AG04449 (cell line): Measurements from ENCODE around the gene PARD3B.

Experiments used
- CTCF ChIA-PET: fragments of 350-600 bp; formaldehyde crosslinking; extraction: SDS; loops from one replicate; lab custom pipeline; 2021; ENCODE audit warnings: antibody characterized with exemption; lab: Yijun Ruan, JAX
- POLR2A ChIA-PET: fragments of 400-600, 350-600 bp; formaldehyde crosslinking; extraction: SDS; loops from one replicate; lab custom pipeline; 2020; ENCODE audit warnings: antibody characterized with exemption, inconsistent platforms; lab: Yijun Ruan, JAX
- DNase-seq: peaks from one replicate; pipeline ENCODE4 v3.0.0-alpha.2; 2010; ENCODE audit warnings: low read depth, low spot score
- H3K4me3 ChIP-seq: 2 replicates; pipeline ENCODE4 v1.5.1; 2011; ENCODE audit warnings: low read depth, mild to moderate bottlenecking, control low read depth, low read length
- TF ChIP-seq, protein P1 (sequence below): IDR thresholded peaks from one replicate; pipeline ENCODE4 v1.5.1; 2011; ENCODE audit warnings: mild to moderate bottlenecking, moderate library complexity, low read length, control low read depth, inconsistent platforms; ENCODE audit not compliant: insufficient read depth; ENCODE audit errors: missing control alignments

Gene PARD3B

DNA sequence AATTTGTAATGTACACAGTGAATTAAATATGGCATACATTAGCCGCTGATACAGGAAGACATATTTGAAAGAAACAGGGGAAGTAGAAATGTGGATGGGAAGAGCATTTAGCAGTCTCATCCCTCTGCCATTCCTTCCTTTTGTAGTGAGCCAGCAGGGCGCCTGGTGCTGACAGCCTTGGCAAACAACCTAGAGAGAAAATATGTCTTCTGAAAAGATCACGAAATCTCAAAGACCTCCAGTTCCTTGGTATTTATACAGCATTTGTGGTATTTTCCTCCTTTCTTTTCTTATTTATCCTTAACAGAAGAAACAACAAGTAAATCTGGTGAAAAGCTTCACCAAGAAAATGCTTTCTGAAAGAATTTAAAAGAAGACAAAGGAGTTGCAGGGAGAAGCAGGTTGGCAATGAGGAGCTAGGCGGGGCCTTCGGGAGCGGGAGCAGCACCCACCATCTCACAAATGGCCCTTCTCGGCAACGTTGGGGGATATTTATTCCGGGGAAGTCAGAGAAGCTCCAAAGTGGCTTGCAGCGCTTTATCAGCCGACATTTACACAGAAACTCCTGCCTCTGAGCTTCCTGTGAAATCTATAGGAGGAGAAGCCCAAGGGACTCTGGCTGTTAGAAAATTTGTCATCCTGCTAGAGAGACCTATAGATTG lies 731.0 kb downstream of the PARD3B start:
- H3K4me3 ChIP-seq, result no peak overlapping the region
- TF ChIP-seq, protein P1, sequence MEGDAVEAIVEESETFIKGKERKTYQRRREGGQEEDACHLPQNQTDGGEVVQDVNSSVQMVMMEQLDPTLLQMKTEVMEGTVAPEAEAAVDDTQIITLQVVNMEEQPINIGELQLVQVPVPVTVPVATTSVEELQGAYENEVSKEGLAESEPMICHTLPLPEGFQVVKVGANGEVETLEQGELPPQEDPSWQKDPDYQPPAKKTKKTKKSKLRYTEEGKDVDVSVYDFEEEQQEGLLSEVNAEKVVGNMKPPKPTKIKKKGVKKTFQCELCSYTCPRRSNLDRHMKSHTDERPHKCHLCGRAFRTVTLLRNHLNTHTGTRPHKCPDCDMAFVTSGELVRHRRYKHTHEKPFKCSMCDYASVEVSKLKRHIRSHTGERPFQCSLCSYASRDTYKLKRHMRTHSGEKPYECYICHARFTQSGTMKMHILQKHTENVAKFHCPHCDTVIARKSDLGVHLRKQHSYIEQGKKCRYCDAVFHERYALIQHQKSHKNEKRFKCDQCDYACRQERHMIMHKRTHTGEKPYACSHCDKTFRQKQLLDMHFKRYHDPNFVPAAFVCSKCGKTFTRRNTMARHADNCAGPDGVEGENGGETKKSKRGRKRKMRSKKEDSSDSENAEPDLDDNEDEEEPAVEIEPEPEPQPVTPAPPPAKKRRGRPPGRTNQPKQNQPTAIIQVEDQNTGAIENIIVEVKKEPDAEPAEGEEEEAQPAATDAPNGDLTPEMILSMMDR, result no peak
- ChIA-PET CTCF (no interaction called here), POLR2A (no interaction called here)
- DNase-seq, result no peak

DNA sequence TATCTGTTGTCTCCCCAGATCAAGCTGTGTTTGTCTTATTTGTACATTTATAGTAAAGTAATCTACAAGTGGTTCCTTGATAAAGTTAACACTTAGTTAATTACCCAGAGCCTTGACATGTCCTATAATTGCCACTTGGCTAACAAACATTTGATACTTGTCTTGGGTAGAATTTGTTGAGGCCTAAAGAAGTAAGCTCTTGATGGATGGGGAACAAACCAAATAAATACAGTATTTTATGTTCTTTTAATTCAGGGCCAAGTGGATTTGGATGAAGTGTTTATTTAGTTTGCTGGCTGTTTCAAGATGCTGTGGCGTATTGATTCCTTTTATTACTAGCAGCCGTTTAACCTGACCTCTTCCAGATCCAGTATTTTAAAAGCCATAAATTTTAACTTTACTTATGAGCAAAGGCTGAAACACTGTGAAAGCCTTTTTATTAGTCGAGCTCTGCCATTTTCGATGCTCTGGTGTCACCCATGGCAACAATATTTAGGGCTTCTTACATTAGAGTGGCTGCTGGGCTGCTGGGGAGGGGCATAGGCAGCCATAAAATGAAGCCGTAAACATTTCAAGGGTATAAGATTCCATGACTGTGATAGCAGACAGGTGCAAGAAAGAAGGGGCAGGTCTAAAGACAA lies 735.4 kb downstream of the PARD3B start:
- TF ChIP-seq, protein P1, result no peak
- ChIA-PET POLR2A (no interaction called here), CTCF (interaction anchor here (1.3 kb wide), 1 partner anchor 9 kb away, joined by 4 read pairs; no protein-coding TSS in a partner anchor)
- H3K4me3 ChIP-seq, result no peak overlapping the region
- DNase-seq, result no peak

DNA sequence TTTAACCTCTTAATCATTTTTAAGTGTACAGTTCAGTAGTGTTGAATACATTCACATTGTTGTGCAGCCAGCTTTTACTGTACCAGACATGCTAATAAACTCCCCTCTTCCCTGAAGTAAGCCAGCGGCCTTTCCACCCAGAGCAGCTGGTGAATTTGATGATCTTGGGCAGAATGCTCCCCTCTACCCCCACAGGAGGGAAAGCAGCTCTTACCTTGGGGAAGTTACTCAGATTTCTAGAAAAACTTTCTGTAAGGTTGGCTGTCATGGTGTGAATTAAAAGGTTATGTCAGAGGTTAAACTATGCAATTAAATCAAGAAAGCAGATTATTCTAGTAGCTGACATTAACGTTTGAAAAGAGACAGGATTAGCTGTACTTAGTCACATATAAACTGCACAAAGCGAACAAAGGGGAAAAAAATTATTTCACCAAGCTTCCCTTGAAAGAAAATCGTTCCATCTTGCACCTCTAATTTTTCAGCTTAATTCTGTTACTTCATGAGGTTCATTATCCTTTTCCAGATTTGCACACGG lies 738.5 kb downstream of the PARD3B start:
- ChIA-PET CTCF (no interaction called here), POLR2A (no interaction called here)
- no peak for DNase-seq
- no peak overlapping the region for H3K4me3 ChIP-seq
- TF ChIP-seq, protein P1, result no peak

DNA sequence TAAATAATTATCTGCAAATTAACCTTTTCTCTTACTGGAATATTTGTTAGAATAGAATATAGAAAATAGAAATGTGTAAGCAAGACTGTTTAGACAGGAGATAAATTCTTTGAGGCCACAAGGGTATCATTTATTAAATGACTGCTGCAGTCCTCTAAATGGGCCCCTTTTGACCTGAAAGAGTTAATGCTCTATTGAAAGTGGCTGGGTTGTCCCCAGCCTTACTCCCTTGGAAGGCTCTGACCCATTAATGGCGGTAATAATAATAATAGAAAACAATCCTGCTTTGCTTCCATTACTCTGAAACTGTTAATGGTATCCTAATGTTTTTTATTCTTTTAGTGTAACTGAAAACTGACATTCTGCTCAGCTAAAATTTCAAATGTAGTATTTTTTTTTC lies 739.1 kb downstream of the PARD3B start:
- ChIA-PET CTCF (no interaction called here), POLR2A (no interaction called here)
- H3K4me3 ChIP-seq, result no peak overlapping the region
- DNase-seq, result no peak
- TF ChIP-seq, protein P1, result no peak

DNA sequence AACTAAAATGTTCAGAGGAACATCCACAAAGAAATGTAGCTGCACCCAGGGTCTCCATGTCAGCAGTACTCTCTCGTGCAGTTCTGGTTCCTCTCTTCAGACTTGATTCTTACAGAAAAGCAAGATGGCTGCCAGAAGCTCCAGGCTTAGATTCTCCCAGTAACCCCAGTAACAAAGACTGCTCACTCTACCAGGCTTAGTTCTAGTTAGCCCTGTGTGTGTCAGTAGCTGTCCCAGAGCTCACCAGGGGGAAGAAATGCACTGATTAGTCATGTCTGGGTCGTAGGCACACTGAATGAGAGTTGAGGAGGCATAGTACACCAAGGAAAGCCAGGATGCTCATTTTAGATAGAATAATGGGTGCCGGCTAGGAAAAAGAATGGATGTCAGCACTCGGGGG lies 742.0 kb downstream of the PARD3B start:
- DNase-seq, result no peak
- ChIA-PET POLR2A (no interaction called here), CTCF (no interaction called here)
- H3K4me3 ChIP-seq, result no peak overlapping the region
- TF ChIP-seq, protein P1, result no peak

DNA sequence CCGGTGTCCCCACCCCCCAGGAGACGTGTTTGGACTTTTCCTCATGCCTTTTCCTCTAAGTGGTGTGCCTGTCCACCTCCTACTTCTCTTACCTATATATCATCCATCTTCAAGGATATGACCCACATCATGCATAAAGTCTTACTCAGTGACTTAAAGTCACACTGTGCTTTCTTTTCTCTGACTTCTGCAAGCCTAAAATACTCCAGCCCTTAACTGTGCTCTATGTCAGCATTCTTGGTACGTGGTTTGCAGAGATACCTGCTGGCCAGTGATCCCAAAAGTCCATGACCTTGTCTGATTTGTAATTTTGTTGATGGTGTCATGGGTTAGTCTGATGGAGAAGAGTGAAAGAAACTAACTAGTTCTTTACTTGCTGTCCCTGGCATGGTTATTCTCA lies 743.4 kb downstream of the PARD3B start:
- H3K4me3 ChIP-seq, result no peak overlapping the region
- TF ChIP-seq, protein P1, result no peak
- POLR2A ChIA-PET, result no interaction called here
- no peak for DNase-seq
- CTCF ChIA-PET, result interaction anchor here (1.5 kb wide), 2 partner anchors 9 to 387 kb away, joined by 3 to 4 read pairs; no protein-coding TSS in a partner anchor
